Activated CD4-positive, alpha-beta T cell treated with anti-CD3 and anti-CD28 coated beads, Interleukin-2, amount 50 U/mL, for 16 hours (primary cell): ENCODE measurements around the gene KLHL22.
"Not testable (repeated sequence)": the region's sequence is repeated elsewhere in the genome, so short reads cannot be mapped to it uniquely, and the experiment has no call there.

ENCODE experiments used
- DNase-seq: peaks from one replicate; pipeline ENCODE4 v3.0.0-alpha.2; 2020

Gene KLHL22

GRCh38 chr22:20415241-20415640, 80.4 kb downstream of the KLHL22 start:
- DNase-seq = not testable (repeated sequence)

GRCh38 chr22:20414450-20414849, 81.1 kb downstream of the KLHL22 start:
- DNase-seq = no peak

- DNase-seq = no peak
Observed at GRCh38 chr22:20414059-20414440, 81.5 kb downstream of the KLHL22 start.

GRCh38 chr22:20413217-20414058, 82.2 kb downstream of the KLHL22 start:
- DNase-seq = no peak

GRCh38 chr22:20412474-20413216, 83.0 kb downstream of the KLHL22 start:
- DNase-seq = no peak

GRCh38 chr22:20409385-20409784, 86.2 kb downstream of the KLHL22 start:
- DNase-seq = not testable (repeated sequence)

GRCh38 chr22:20408891-20409290, 86.7 kb downstream of the KLHL22 start:
- DNase-seq = no peak

GRCh38 chr22:20407829-20408228, 87.8 kb downstream of the KLHL22 start:
- no peak for DNase-seq

- DNase-seq = no peak
Observed at GRCh38 chr22:20406686-20407408, 88.7 kb downstream of the KLHL22 start.

- no peak for DNase-seq
Observed at GRCh38 chr22:20405931-20406685, 89.5 kb downstream of the KLHL22 start.

GRCh38 chr22:20405291-20405930, 90.2 kb downstream of the KLHL22 start:
- no peak for DNase-seq

- no peak for DNase-seq
Observed at GRCh38 chr22:20404881-20405280, 90.7 kb downstream of the KLHL22 start.

GRCh38 chr22:20403779-20404140, 91.8 kb downstream of the KLHL22 start:
- no peak for DNase-seq

GRCh38 chr22:20402960-20403778, 92.4 kb downstream of the KLHL22 start:
- DNase-seq = no peak

- DNase-seq = no peak
Observed at GRCh38 chr22:20401376-20402014, 94.1 kb downstream of the KLHL22 start.

GRCh38 chr22:20400606-20401375, 94.8 kb downstream of the KLHL22 start:
- DNase-seq = no peak

GRCh38 chr22:20399866-20400605, 95.6 kb downstream of the KLHL22 start:
- DNase-seq = no peak

- no peak for DNase-seq
Observed at GRCh38 chr22:20398420-20398819, 97.2 kb downstream of the KLHL22 start.

- no peak for DNase-seq
Observed at GRCh38 chr22:20397498-20397897, 98.1 kb downstream of the KLHL22 start.
